ENCODE measurements around the gene TTK.
"Not testable (repeated sequence)": the region's sequence is repeated elsewhere in the genome, so short reads cannot be mapped to it uniquely, and the experiment has no call there.

The TTK gene

GRCh38 chr6:80021591-80021990, 17.1 kb downstream of the TTK start:
- DNase-seq (ENCODE audit: low read depth): no peak

GRCh38 chr6:80022803-80023202, 18.4 kb downstream of the TTK start:
- DNase-seq (ENCODE audit: low read depth): no peak

GRCh38 chr6:80028589-80028988, 24.1 kb downstream of the TTK start:
- DNase-seq (ENCODE audit: low read depth): no peak

- no peak for DNase-seq (ENCODE audit: low read depth)
Measured at GRCh38 chr6:80029470-80029869, 25.0 kb downstream of the TTK start.

GRCh38 chr6:80048220-80048619, 43.8 kb downstream of the TTK start:
- not testable (repeated sequence) for DNase-seq (ENCODE audit: low read depth)

GRCh38 chr6:80060774-80061173, 56.3 kb downstream of the TTK start:
- DNase-seq (ENCODE audit: low read depth): no peak

- DNase-seq (ENCODE audit: low read depth): not testable (repeated sequence)
Measured at GRCh38 chr6:80068146-80068545, 63.7 kb downstream of the TTK start.

GRCh38 chr6:80070431-80070830, 66.0 kb downstream of the TTK start:
- not testable (repeated sequence) for DNase-seq (ENCODE audit: low read depth)

- no peak for DNase-seq (ENCODE audit: low read depth)
Measured at GRCh38 chr6:80077067-80077466, 72.6 kb downstream of the TTK start.

GRCh38 chr6:80088637-80089036, 84.2 kb downstream of the TTK start:
- no peak for DNase-seq (ENCODE audit: low read depth)

GRCh38 chr6:80091506-80091905, 87.1 kb downstream of the TTK start:
- DNase-seq (ENCODE audit: low read depth): no peak
